GM06990 (cell line): ENCODE measurements around the gene RRAS.

Experiments
- DNase-seq: peaks from one replicate; pipeline ENCODE4 v3.0.0-alpha.2; 2011; ENCODE audit not compliant: insufficient read length; ENCODE audit errors: extremely low read depth
- H3K27me3 ChIP-seq: replicated peaks from 2 replicates; pipeline ENCODE4 v1.6.0; 2011; ENCODE audit warnings: low read length; ENCODE audit not compliant: control insufficient read depth, insufficient read depth
- H3K36me3 ChIP-seq: 2 replicates; pipeline ENCODE4 v1.5.1; 2011; ENCODE audit warnings: low read length; ENCODE audit not compliant: control insufficient read depth, insufficient read depth
- H3K4me3 ChIP-seq: replicated peaks from 2 replicates; pipeline ENCODE4 v1.5.1; 2011; ENCODE audit warnings: low read depth, mild to moderate bottlenecking, control low read depth, low read length
- TF ChIP-seq, protein P1 (sequence below): IDR thresholded peaks from 2 replicates; pipeline ENCODE4 v1.5.1; 2011; ENCODE audit warnings: low read length, control low read depth, mild to moderate bottlenecking, inconsistent platforms; ENCODE audit not compliant: insufficient read depth, poor library complexity, severe bottlenecking

Gene RRAS

DNA sequence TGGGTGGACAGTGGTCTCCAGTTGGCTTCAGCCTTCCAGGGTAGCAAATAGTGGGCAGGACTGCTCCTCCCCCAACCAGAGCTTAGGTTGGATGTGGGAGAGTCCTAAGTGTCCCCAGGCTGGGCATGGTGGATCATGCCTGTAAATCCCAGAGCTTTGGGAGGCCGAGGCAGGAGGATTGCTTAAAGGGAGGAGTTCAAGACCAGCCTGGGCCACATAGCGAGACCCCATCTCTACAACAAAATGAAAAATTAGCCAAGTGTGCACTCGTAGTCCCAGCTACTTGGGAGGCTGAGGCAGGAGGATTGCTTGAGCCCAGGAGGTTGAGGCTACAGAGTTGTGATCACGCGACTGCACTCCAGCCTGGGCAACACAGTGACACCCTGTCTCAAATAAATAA is 7.4 kb downstream of the RRAS start:
- no peak overlapping the region for H3K4me3 ChIP-seq
- DNase-seq, result no peak
- TF ChIP-seq, protein P1, sequence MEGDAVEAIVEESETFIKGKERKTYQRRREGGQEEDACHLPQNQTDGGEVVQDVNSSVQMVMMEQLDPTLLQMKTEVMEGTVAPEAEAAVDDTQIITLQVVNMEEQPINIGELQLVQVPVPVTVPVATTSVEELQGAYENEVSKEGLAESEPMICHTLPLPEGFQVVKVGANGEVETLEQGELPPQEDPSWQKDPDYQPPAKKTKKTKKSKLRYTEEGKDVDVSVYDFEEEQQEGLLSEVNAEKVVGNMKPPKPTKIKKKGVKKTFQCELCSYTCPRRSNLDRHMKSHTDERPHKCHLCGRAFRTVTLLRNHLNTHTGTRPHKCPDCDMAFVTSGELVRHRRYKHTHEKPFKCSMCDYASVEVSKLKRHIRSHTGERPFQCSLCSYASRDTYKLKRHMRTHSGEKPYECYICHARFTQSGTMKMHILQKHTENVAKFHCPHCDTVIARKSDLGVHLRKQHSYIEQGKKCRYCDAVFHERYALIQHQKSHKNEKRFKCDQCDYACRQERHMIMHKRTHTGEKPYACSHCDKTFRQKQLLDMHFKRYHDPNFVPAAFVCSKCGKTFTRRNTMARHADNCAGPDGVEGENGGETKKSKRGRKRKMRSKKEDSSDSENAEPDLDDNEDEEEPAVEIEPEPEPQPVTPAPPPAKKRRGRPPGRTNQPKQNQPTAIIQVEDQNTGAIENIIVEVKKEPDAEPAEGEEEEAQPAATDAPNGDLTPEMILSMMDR, result no peak
- H3K27me3 ChIP-seq, result no peaks in the 10 kb centered on the region
- no peaks in the 10 kb centered on the region; the same call in 1 of the 2 replicates for H3K36me3 ChIP-seq

DNA sequence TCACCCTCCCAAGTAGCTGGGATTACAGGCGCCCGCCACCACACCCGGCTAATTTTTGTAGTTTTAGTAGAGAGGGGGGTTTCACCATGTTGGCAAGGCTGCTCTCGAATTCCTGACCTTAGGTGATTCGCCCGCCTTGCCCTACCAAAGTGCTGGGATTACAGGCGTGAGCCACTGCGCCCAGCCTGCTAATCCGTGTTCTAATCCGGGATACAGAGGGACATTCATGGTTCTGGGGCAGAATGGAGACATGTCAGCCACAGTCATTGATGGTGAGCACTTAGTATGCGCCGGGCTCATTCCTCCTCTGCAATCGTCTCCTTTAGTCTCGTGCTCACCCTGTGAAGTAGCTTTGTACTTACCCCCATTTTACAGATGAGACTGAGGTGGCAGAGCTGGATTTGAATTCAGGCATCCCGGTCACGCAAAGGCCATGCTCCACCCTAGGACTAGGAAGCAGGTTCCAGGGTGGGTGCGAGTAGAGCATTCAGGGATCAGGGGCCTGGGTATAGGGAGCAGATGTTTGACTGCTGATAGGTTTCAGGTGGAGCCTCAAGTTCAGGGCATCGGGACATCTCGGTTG is 8.2 kb downstream of the RRAS start:
- H3K27me3 ChIP-seq, result no peaks in the 10 kb centered on the region
- no peak overlapping the region for H3K4me3 ChIP-seq
- peaks cover under 1% of the 10 kb centered on the region; the same call in 1 of the 2 replicates for H3K36me3 ChIP-seq
- TF ChIP-seq, protein P1, result no peak
- no peak for DNase-seq

DNA sequence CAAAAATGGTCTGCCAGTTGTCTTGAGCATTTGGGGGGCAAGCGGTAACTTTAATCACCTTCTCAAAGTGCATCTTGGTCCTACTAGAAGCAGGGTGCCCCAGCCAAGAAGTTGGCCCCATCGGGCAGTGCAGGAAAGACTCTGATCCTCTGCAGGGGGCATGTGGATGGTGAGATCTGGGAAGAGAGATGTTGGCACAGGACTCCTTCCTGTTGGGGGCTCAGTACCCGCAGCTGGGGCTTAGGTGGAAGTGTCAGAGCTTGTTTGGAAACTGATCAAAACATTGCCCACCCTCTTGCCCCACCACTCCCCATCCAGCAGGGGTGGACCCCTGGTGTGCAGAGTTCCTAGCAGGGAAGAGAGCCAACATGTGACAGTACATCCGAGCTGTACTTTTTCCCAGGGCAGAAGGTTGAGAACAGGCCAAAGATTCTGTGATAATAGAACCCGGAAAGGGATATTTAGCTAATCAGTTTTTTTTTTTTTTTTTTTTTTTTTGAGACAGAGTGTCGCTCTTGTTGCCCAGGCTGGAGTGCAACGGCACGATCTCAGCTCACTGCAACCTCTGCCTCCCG is 8.8 kb downstream of the RRAS start:
- H3K4me3 ChIP-seq, result no peak overlapping the region
- H3K36me3 ChIP-seq, result peaks cover 2% of the 10 kb centered on the region; the same call in 1 of the 2 replicates
- TF ChIP-seq, protein P1, result no peak
- DNase-seq, result no peak
- H3K27me3 ChIP-seq, result no peaks in the 10 kb centered on the region

DNA sequence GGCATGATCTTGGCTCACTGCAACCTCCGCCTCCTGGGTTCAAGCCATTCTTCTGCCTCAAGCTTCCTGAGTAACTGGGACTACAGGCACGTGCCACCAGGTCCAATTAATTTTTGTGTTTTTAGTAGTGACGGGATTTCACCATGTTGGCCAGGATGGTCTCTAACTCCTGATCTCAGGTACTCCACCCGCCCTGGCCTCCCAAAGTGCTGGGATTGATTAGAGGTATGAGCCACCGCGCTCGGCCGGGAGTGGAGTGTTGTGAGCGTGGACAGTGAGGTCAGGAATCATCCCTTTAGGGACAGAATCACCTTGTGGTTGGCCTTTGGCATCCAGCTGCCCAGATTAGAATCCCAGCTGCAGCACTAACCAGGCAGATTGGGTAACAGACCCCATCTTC is 10.3 kb downstream of the RRAS start:
- no peak for DNase-seq
- H3K36me3 ChIP-seq, result peaks cover 5% of the 10 kb centered on the region
- TF ChIP-seq, protein P1, result no peak
- H3K27me3 ChIP-seq, result no peaks in the 10 kb centered on the region
- H3K4me3 ChIP-seq, result no peak overlapping the region

DNA sequence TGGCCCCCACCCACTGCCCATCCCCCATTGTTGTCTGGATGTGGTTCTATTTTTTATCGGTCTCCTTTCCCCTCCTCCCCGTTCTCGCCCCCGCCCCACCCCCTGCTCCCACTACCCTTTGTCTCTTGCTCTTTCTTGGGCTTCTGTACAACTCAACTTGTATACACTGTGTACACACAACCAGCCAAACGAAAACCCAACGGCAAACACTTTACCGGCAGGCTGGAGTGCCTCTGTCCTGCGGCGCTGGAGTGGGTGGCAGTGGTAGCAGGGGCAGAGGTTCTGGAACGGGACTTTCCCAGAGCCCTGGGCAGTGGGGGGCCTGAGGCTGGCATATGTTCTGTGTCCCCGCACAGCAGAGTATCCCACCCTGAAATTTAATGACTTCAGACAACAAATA is 13.7 kb downstream of the RRAS start:
- no peak overlapping the region for H3K4me3 ChIP-seq
- no peak for DNase-seq
- no peaks in the 10 kb centered on the region for H3K27me3 ChIP-seq
- TF ChIP-seq, protein P1, result no peak
- peaks cover 7% of the 10 kb centered on the region for H3K36me3 ChIP-seq
